Measurements from ENCODE around the gene VWC2. TPM values are rescaled to one million over a fixed set of nuclear protein-coding genes. Genes with fewer than 3 reads are reported as not detected.

VWC2 gene
- total RNA-seq, 4 donors from 2014 or later, result under 0.01 to 0.16 (median 0.06) TPM; not detected in 1

GRCh38 chr7:49774459-49775064 lies 1.1 kb downstream of the VWC2 start:
- peak; percentile 43 for ATAC-seq (ENCODE audit: low FRiP score)
- no peak for TF ChIP-seq CTCF (IDR thresholded peaks at IDR 0.05)
- DNase-seq (ENCODE audit: low spot score), result no peak

- no peak for TF ChIP-seq CTCF (IDR thresholded peaks at IDR 0.05)
- no peak for DNase-seq (ENCODE audit: low spot score)
- peak; percentile 32 for ATAC-seq (ENCODE audit: low FRiP score)
These were observed 1.9 kb downstream of the VWC2 start for GRCh38 chr7:49775065-49775948.

- ATAC-seq (ENCODE audit: low FRiP score) (no peak), DNase-seq (ENCODE audit: low spot score) (no peak)
- no peak for TF ChIP-seq CTCF (IDR thresholded peaks at IDR 0.05)
These were observed 2.6 kb downstream of the VWC2 start for GRCh38 chr7:49775949-49776443.

GRCh38 chr7:49776994-49777393 lies 3.6 kb downstream of the VWC2 start:
- ATAC-seq (ENCODE audit: low FRiP score) (no peak), DNase-seq (ENCODE audit: low spot score) (no peak)
- no peak for TF ChIP-seq CTCF (IDR thresholded peaks at IDR 0.05)

GRCh38 chr7:49778731-49779270 lies 5.4 kb downstream of the VWC2 start:
- ATAC-seq (ENCODE audit: low FRiP score) (no peak), DNase-seq (ENCODE audit: low spot score) (no peak)
- TF ChIP-seq CTCF (IDR thresholded peaks at IDR 0.05), result no peak

- no peak for TF ChIP-seq CTCF (IDR thresholded peaks at IDR 0.05)
- DNase-seq (ENCODE audit: low spot score) (no peak), ATAC-seq (ENCODE audit: low FRiP score) (no peak)
These were observed 7.5 kb downstream of the VWC2 start for GRCh38 chr7:49780953-49781352.
